ENCODE data around the gene SMIM8.

DNA sequence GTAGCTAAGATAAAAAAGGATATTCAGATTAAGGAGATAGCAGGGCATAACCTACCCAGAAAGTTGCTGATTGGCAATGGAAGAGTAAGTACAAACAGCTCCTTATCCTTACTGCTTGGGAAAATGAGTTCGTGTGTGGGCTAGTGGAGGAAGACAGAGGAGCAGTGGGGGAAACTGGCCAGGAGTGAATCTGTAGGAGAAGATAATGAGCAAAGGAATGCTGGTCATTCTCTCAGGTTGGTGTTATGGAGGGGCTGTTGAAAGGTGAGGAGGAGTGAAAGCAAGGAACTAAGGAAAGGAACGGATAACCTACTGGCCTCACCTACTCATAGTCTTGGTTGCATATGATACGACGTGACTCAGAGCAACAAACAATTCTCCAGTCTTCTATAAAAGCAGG, 14.0 kb downstream of the SMIM8 start:
- TF ChIP-seq, protein P1, sequence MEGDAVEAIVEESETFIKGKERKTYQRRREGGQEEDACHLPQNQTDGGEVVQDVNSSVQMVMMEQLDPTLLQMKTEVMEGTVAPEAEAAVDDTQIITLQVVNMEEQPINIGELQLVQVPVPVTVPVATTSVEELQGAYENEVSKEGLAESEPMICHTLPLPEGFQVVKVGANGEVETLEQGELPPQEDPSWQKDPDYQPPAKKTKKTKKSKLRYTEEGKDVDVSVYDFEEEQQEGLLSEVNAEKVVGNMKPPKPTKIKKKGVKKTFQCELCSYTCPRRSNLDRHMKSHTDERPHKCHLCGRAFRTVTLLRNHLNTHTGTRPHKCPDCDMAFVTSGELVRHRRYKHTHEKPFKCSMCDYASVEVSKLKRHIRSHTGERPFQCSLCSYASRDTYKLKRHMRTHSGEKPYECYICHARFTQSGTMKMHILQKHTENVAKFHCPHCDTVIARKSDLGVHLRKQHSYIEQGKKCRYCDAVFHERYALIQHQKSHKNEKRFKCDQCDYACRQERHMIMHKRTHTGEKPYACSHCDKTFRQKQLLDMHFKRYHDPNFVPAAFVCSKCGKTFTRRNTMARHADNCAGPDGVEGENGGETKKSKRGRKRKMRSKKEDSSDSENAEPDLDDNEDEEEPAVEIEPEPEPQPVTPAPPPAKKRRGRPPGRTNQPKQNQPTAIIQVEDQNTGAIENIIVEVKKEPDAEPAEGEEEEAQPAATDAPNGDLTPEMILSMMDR (conservative IDR thresholded peaks at IDR 0.05 in 1 of 2, IDR thresholded peaks at IDR 0.05 in 1 of 2; ENCODE audit: low read depth in 1 of 2, low read length in 2 of 2), result no peak
- TF ChIP-seq EZH2 (IDR thresholded peaks at IDR 0.05; ENCODE audit: low read length, missing control alignments), result no peak
